GM23338 (cell line): ENCODE data around the gene BHLHE23. TPM values are rescaled to one million over a fixed set of nuclear protein-coding genes. Genes with fewer than 3 reads are reported as not detected.

Experiments
- ATAC-seq: fragments of 200-7000 bp; cut with Tn5 transposase; 3 replicates; pipeline ENCODE4 v1.9.1; 2020
- DNase-seq: peaks from one replicate; pipeline ENCODE4 v3.0.0-alpha.2; 2015; ENCODE audit warnings: low spot score
- H2AFZ ChIP-seq: fragments of 200-600 bp; sonication (generic); 2 replicates; pipeline ENCODE4 v1.8.0; 2016; ENCODE audit warnings: antibody characterized with exemption, mild to moderate bottlenecking, moderate library complexity
- H3F3A ChIP-seq: fragments of 200-600 bp; sonication (generic); replicated peaks from 2 replicates; pipeline ENCODE4 v1.8.0; 2017; ENCODE audit warnings: antibody characterized with exemption, mixed run types, low read depth
- H3K27ac ChIP-seq: fragments of 200-600 bp; sonication (generic); 2 replicates; pipeline ENCODE4 v1.6.1; 2016; ENCODE audit warnings: low read depth
- H3K27me3 ChIP-seq: fragments of 200-600 bp; sonication (generic); 2 replicates; pipeline ENCODE4 v1.8.0; 2016; ENCODE audit warnings: mild to moderate bottlenecking, mixed run types, moderate library complexity; ENCODE audit not compliant: insufficient read depth
- H3K36me3 ChIP-seq: fragments of 200-600 bp; sonication (generic); 2 replicates; pipeline ENCODE4 v1.8.0; 2016; ENCODE audit warnings: mild to moderate bottlenecking; ENCODE audit not compliant: insufficient read depth
- H3K4me1 ChIP-seq: fragments of 200-600 bp; sonication (generic); 2 replicates; pipeline ENCODE4 v1.8.0; 2016; ENCODE audit warnings: mild to moderate bottlenecking, moderate library complexity; ENCODE audit not compliant: insufficient read depth
- H3K4me2 ChIP-seq: fragments of 200-600 bp; sonication (generic); 2 replicates; pipeline ENCODE4 v1.7.1; 2017; ENCODE audit warnings: mixed run types
- H3K4me3 ChIP-seq: fragments of 200-600 bp; sonication (generic); 2 replicates; pipeline ENCODE4 v1.6.1; 2016; ENCODE audit warnings: mixed run types
- H3K79me2 ChIP-seq: fragments of 200-600 bp; sonication (generic); replicated peaks from 2 replicates; pipeline ENCODE4 v1.8.0; 2017; ENCODE audit warnings: mild to moderate bottlenecking; ENCODE audit not compliant: insufficient read depth
- H3K9me2 ChIP-seq: fragments of 200-600 bp; sonication (generic); 2 replicates; pipeline ENCODE4 v1.8.0; 2017; ENCODE audit not compliant: insufficient read depth
- H4K20me1 ChIP-seq: fragments of 200-600 bp; sonication (generic); replicated peaks from 2 replicates; pipeline ENCODE4 v1.8.0; 2017; ENCODE audit warnings: mild to moderate bottlenecking; ENCODE audit not compliant: insufficient read depth
- H3K27ac Mint-ChIP-seq: 2 replicates; pipeline ENCODE4 v1.8.0; 2020; ENCODE audit warnings: inconsistent platforms, mild to moderate bottlenecking, moderate library complexity, mixed read lengths
- H3K27me3 Mint-ChIP-seq: 3 replicates; pipeline ENCODE4 v1.8.0; 2022; ENCODE audit warnings: low read depth, mild to moderate bottlenecking, moderate library complexity, mixed read lengths, inconsistent platforms; ENCODE audit not compliant: insufficient read depth, poor library complexity
- H3K36me3 Mint-ChIP-seq: 3 replicates; pipeline ENCODE4 v1.8.0; 2021; ENCODE audit warnings: low read depth, mild to moderate bottlenecking, inconsistent platforms, moderate library complexity, mixed read lengths
- H3K4me1 Mint-ChIP-seq: 3 replicates; pipeline ENCODE4 v1.8.0; 2020; ENCODE audit warnings: mild to moderate bottlenecking, inconsistent platforms, mixed read lengths
- H3K4me3 Mint-ChIP-seq: 3 replicates; pipeline ENCODE4 v1.8.0; 2021; ENCODE audit warnings: moderate library complexity, mild to moderate bottlenecking, inconsistent platforms, mixed read lengths
- H3K9me3 Mint-ChIP-seq: 3 replicates; pipeline ENCODE4 v1.8.0; 2020; ENCODE audit warnings: moderate library complexity, mild to moderate bottlenecking, inconsistent platforms, mixed read lengths
- CREB1 ChIP-seq: fragments of 250-450 bp; sonication (Bioruptor Pico); IDR thresholded peaks from 2 replicates; pipeline ENCODE4 v1.5.0; 2020; ENCODE audit warnings: low read depth, mild to moderate bottlenecking, moderate library complexity
- CTCF ChIP-seq, 2 experiments: fragments of 200-600 bp in 1 of 2; sonication (generic) in 1 of 2; conservative IDR thresholded peaks; 2 replicates each; pipeline versions ENCODE4 v1.5.1 to v1.6.1; 2016 to 2017; ENCODE audit warnings: antibody characterized with exemption in 2 of 2, low read depth in 2 of 2, mild to moderate bottlenecking in 2 of 2, moderate library complexity in 1 of 2
- ETS1 ChIP-seq: IDR thresholded peaks from 2 replicates; pipeline ENCODE4 v1.6.1; 2016; ENCODE audit warnings: antibody characterized with exemption
- EZH2 ChIP-seq: fragments of 200-600 bp; sonication (generic); IDR thresholded peaks from one replicate; pipeline ENCODE4 v1.8.0; 2017; ENCODE audit warnings: antibody characterized with exemption, mild to moderate bottlenecking, low read depth; ENCODE audit not compliant: unreplicated experiment
- JUNB ChIP-seq: IDR thresholded peaks from one replicate; pipeline ENCODE4 v1.6.1; 2016; ENCODE audit warnings: antibody characterized with exemption; ENCODE audit not compliant: unreplicated experiment
- NANOG ChIP-seq: IDR thresholded peaks from 2 replicates; pipeline ENCODE4 v1.6.1; 2016; ENCODE audit warnings: antibody characterized with exemption, borderline replicate concordance
- POLR2AphosphoS5 ChIP-seq: IDR thresholded peaks from 2 replicates; pipeline ENCODE4 v1.6.1; 2016; ENCODE audit warnings: antibody characterized with exemption, low read depth
- REST ChIP-seq: IDR thresholded peaks from one replicate; pipeline ENCODE4 v1.6.1; 2018; ENCODE audit warnings: antibody characterized with exemption; ENCODE audit not compliant: unreplicated experiment
- ZNF331 ChIP-seq: fragments of 250-450 bp; sonication (Bioruptor Pico); IDR thresholded peaks from 2 replicates; pipeline ENCODE4 v1.5.0; 2020; ENCODE audit warnings: low read depth, mild to moderate bottlenecking, moderate library complexity
- ZNF462 ChIP-seq: fragments of 250-450 bp; sonication (Bioruptor Pico); IDR thresholded peaks from 2 replicates; pipeline ENCODE4 v1.5.0; 2020; ENCODE audit warnings: mild to moderate bottlenecking, moderate library complexity
- polyA plus RNA-seq: library from polyadenylated mRNA; unstranded; fragments of >200 nt; fragmentation: Nextera tagmentation; extraction: Ambion mirVana; gene quantifications from 2 replicates; pipeline ENCODE4 v1.2.1, GENCODE V29; 2016
- total RNA-seq: library from RNA; depleted of rRNA; stranded (reverse); fragments of >200 nt; shearing (Covaris generic); gene quantifications from 2 replicates; pipeline ENCODE4 v1.2.3, GENCODE V29; 2014

The BHLHE23 gene
- total and polyA plus RNA-seq, 2 experiments from 2014 or later, result 0.52 to 5.0 TPM

GRCh38 chr20:63003546-63003945, 3.2 kb downstream of the BHLHE23 start:
- TF ChIP-seq NANOG (no peak), EZH2 (no peak), ZNF462 (CRISPR knock-in tag) (no peak), REST (no peak), ZNF331 (CRISPR knock-in tag) (no peak), CREB1 (CRISPR knock-in tag) (peak; percentile 64), ETS1 (no peak), JUNB (no peak), CTCF (conservative IDR thresholded peaks at IDR 0.05; ENCODE audit: low read depth in 2 of 2) (0 out of 4 replicates have a peak, but pooled peaks of 1 of the 2 experiments have one; percentile 10), POLR2AphosphoS5 (no peak)
- no peaks in the 10 kb centered on the region for H3K36me3 Mint-ChIP-seq
- Histone ChIP-seq H3K9me2 (no peaks in the 10 kb centered on the region), H4K20me1 (peaks cover 9% of the 10 kb centered on the region; the same call in 1 of the 2 replicates), H3F3A (peaks cover 17% of the 10 kb centered on the region), H3K36me3 (no peaks in the 10 kb centered on the region), H2AFZ (no peak overlapping the region), H3K4me2 (peak overlapping the region; percentile 84), H3K27me3 (peaks cover 68% of the 10 kb centered on the region), H3K79me2 (no peaks in the 10 kb centered on the region), H3K27ac (no peak overlapping the region), H3K4me1 (peaks cover 57% of the 10 kb centered on the region), H3K4me3 (peak overlapping the region; percentile 63)
- no peak overlapping the region for H3K27ac Mint-ChIP-seq
- H3K4me1 Mint-ChIP-seq, result peaks cover 46% of the 10 kb centered on the region
- peak overlapping the region; percentile 35; the same call in 2 of the 3 replicates for H3K4me3 Mint-ChIP-seq
- peak; percentile 77 for DNase-seq
- ATAC-seq, result peak; percentile 1; the same call in 1 of the 3 replicates
- peaks cover 3% of the 10 kb centered on the region; the same call in 2 of the 3 replicates for H3K9me3 Mint-ChIP-seq
- peaks cover 83% of the 10 kb centered on the region for H3K27me3 Mint-ChIP-seq
